Melanocyte of skin (primary cell): ENCODE measurements around the gene ENDOU. TPM values are rescaled to one million over a fixed set of nuclear protein-coding genes. Genes with fewer than 3 reads are reported as not detected.

ENCODE experiments used
- total RNA-seq, 2 donors: library from RNA; depleted of rRNA; stranded (reverse); fragments of >200 nt; gene quantifications; 2 replicates each; pipeline ENCODE4 v1.2.3, GENCODE V29; 2012

The ENDOU gene
- not detected for total RNA-seq

GRCh38 chr12:47725091-47725772 lies at the start of gene ENDOU:
ENDOU (minus strand) TSS chr12:47725490; CDS start chr12:47725413, 77 bp downstream.

GRCh38 chr12:47773062-47773857 lies 48.0 kb upstream of the ENDOU start, which contains the start of gene SLC48A1:
SLC48A1 (plus strand) TSS chr12:47773238; CDS start chr12:47773305, 67 bp downstream.

GRCh38 chr12:47758834-47759690 lies 33.8 kb upstream of the ENDOU start, which contains the start of gene RAPGEF3:
RAPGEF3 (minus strand) TSS chr12:47758880; CDS start chr12:47758556, 324 bp downstream.

GRCh38 chr12:47705566-47706425 lies 19.5 kb downstream of the ENDOU start, which contains the start of gene RPAP3:
RPAP3 (minus strand) TSS chr12:47706030; CDS start chr12:47702840, 3,190 bp downstream.

Other genes with a start within 250 kb of the ENDOU start
- gene RPAP3, start 19.5 kb downstream of the ENDOU start, total RNA-seq: 10 to 100 TPM; 12.7 to 14.0 TPM
- not detected for gene RAPGEF3, start 33.4 kb upstream of the ENDOU start, total RNA-seq
- gene SLC48A1, start 47.7 kb upstream of the ENDOU start, total RNA-seq: 1 to 10 TPM; 4.0 to 6.2 TPM
- gene HDAC7, start 94.4 kb upstream of the ENDOU start, total RNA-seq: 1 to 10 TPM; 7.6 to 9.0 TPM
- gene VDR, start 179.5 kb upstream of the ENDOU start, total RNA-seq: 1 to 10 TPM; 4.8 to 9.7 TPM
- gene TMEM106C, start 238.1 kb upstream of the ENDOU start, total RNA-seq: 100 to 1,000 TPM in 1 of 2 donors, 10 to 100 TPM in 1; 78.1 to 144 TPM